GM12878 (cell line): ENCODE results near the gene BUD23. TPM values are rescaled to one million over a fixed set of nuclear protein-coding genes. Genes with fewer than 3 reads are reported as not detected.

Source experiments
- ATAC-seq: fragments of 200-7000 bp; cut with Tn5 transposase; 3 replicates; pipeline ENCODE4 v1.9.1; 2020; ENCODE audit warnings: mild to moderate bottlenecking, moderate library complexity
- BruUV-seq: library from RNA; stranded (reverse); fragments of 400-500 nt; replicated peaks from 2 replicates; lab custom pipeline; 2021; lab: Mats Ljungman, UMichigan
- CTCF ChIA-PET: fragments of 300-600 bp; sonication (Branson Sonifier 250); formaldehyde crosslinking; extraction: SDS; loops from one replicate; lab custom pipeline; 2021; ENCODE audit warnings: inconsistent platforms; lab: Yijun Ruan, JAX
- POLR2A ChIA-PET: fragments of 350-600 bp; formaldehyde crosslinking; extraction: SDS; loops from one replicate; lab custom pipeline; 2021; ENCODE audit warnings: inconsistent platforms; lab: Charles Lee
- RAD21 ChIA-PET: fragments of 300-600 bp; sonication (Branson Sonifier 250); formaldehyde crosslinking; loops from one replicate; lab custom pipeline; 2023; ENCODE audit warnings: antibody characterized with exemption; ENCODE audit not compliant: unreplicated experiment; lab: Charles Lee
- SMC1A ChIA-PET: fragments of 300-600 bp; sonication (Branson Sonifier 250); formaldehyde crosslinking; loops from one replicate; lab custom pipeline; 2023; ENCODE audit not compliant: unreplicated experiment, uncharacterized antibody; lab: Charles Lee
- DNase-seq: peaks from one replicate; pipeline ENCODE4 v3.0.0-alpha.2; 2011; ENCODE audit warnings: low read depth, low spot score
- FAIRE-seq: peaks from 3 replicates; lab custom pipeline; 2011; peaks lifted over from hg19 to GRCh38; lab: Jason Lieb, UNC
- H2AFZ ChIP-seq: 2 replicates; pipeline ENCODE4 v1.6.0; 2011; ENCODE audit warnings: low read depth, low read length, control low read depth; ENCODE audit not compliant: control insufficient read depth
- H3K27ac ChIP-seq: 2 replicates; pipeline ENCODE4 v1.5.1; 2011; ENCODE audit warnings: control low read depth; ENCODE audit not compliant: control insufficient read depth, insufficient read depth
- H3K27me3 ChIP-seq, 2 experiments: replicated peaks in 1 of 2; 2 replicates each; pipeline versions ENCODE4 v1.6.0 to v1.6.1; 2011; ENCODE audit warnings: low read length in 1 of 2; ENCODE audit not compliant: control insufficient read depth in 2 of 2, insufficient read depth in 2 of 2
- H3K36me3 ChIP-seq, 2 experiments: 2 replicates each; pipeline ENCODE4 v1.5.1; 2011; ENCODE audit warnings: low read length in 1 of 2; ENCODE audit not compliant: control insufficient read depth in 2 of 2, insufficient read depth in 2 of 2
- H3K4me1 ChIP-seq: 2 replicates; pipeline ENCODE4 v1.6.1; 2011; ENCODE audit warnings: mild to moderate bottlenecking, low read length, moderate library complexity, mixed read lengths; ENCODE audit not compliant: control insufficient read depth, insufficient read depth
- H3K4me2 ChIP-seq: 2 replicates; pipeline ENCODE4 v1.6.0; 2011; ENCODE audit warnings: control low read depth; ENCODE audit not compliant: control insufficient read depth, insufficient read depth
- H3K4me3 ChIP-seq: fragments of 200-600 bp; sonication (generic); 2 replicates; pipeline ENCODE4 v1.5.1; 2016
- H3K79me2 ChIP-seq: 2 replicates; pipeline ENCODE4 v1.6.0; 2011; ENCODE audit warnings: low read length; ENCODE audit not compliant: control insufficient read depth, insufficient read depth
- H3K9ac ChIP-seq: 2 replicates; pipeline ENCODE4 v1.8.0; 2011; ENCODE audit warnings: low read length, control low read depth, mixed read lengths; ENCODE audit not compliant: control insufficient read depth, insufficient read depth
- H3K9me3 ChIP-seq: replicated peaks from 3 replicates; pipeline ENCODE4 v1.5.1; 2011; ENCODE audit warnings: mild to moderate bottlenecking, low read length; ENCODE audit not compliant: control insufficient read depth, insufficient read depth
- H4K20me1 ChIP-seq: 2 replicates; pipeline ENCODE4 v1.6.0; 2011; ENCODE audit not compliant: control insufficient read depth, insufficient read depth
- HCFC1 ChIP-seq: fragments of 150-350 bp; IDR thresholded peaks from 2 replicates; pipeline ENCODE4 v1.6.1; 2014; ENCODE audit warnings: low read length
- LARP7 ChIP-seq: fragments of 450-650 bp; IDR thresholded peaks from 2 replicates; pipeline ENCODE4 v1.6.1; 2017; ENCODE audit warnings: mild to moderate bottlenecking
- POLR2AphosphoS2 ChIP-seq: IDR thresholded peaks from 2 replicates; pipeline ENCODE4 v1.6.1; 2011; ENCODE audit warnings: low read depth, mild to moderate bottlenecking, low read length, improper control_type of control experiment, moderate library complexity
- SPI1 ChIP-seq: IDR thresholded peaks from 2 replicates; pipeline ENCODE4 v1.6.1; 2011; ENCODE audit warnings: low read depth, mild to moderate bottlenecking, low read length, moderate library complexity, borderline replicate concordance; ENCODE audit not compliant: insufficient read depth
- ZSCAN29 ChIP-seq: fragments of 450-650 bp; IDR thresholded peaks from 2 replicates; pipeline ENCODE4 v1.6.1; 2017; ENCODE audit warnings: mild to moderate bottlenecking, moderate library complexity
- WGBS: methylation state at CpG from one replicate; pipeline ENCODE4 v1.1.6; 2016; ENCODE audit warnings: low lambda C conversion rate; ENCODE audit not compliant: insufficient replicate concordance, insufficient coverage; ENCODE audit errors: missing lambda C conversion rate; 5-methylcytosine and 5-hydroxymethylcytosine counted together
- in situ Hi-C: fragments of 300-500 bp; cut with MboI; formaldehyde crosslinking; loops from 9 replicates; pipeline ENCODE4 v1.14.3; 2018; ENCODE audit warnings: mixed read lengths
- intact Hi-C: fragments of 100-400 bp; cut with micrococcal nuclease; formaldehyde crosslinking; loops from one replicate; pipeline ENCODE4 v1.14.2; 2022; ENCODE audit not compliant: unreplicated experiment
- polyA plus RNA-seq, 11 experiments: library from polyadenylated mRNA; depleted of rRNA in 4 of 11; unstranded in 6 of 11; stranded (reverse) in 5 of 11; fragments of >200 nt; fragmentation: Nextera tagmentation in 4 of 11; fragmentation: Illumina TruSeq in 1 of 11; extraction: Ambion mirVana in 4 of 11; extraction: Trizol in 1 of 11; gene quantifications; 1 replicate in 1 of 11; 2 replicates in 10 of 11; pipeline versions ENCODE4 v1.2.1 to v1.2.3, GENCODE V29; 2011 to 2016; ENCODE audit warnings: inconsistent platforms in 2 of 11, missing spikeins in 2 of 11, low read depth in 1 of 11
- total RNA-seq, 4 experiments: library from RNA; depleted of rRNA in 3 of 4; stranded (reverse); fragments of >200 nt in 3 of 4; fragmentation: Illumina TruSeq in 1 of 4; extraction: Trizol in 1 of 4; gene quantifications; 2 replicates each; pipeline versions ENCODE4 v1.2.1 to v1.2.3, GENCODE V29; 2013 to 2021
- TF ChIP-seq, protein P1 (sequence below): IDR thresholded peaks from 2 replicates; pipeline ENCODE4 v1.6.1; 2012; ENCODE audit warnings: low read depth, low read length, improper control_type of control experiment
- TF ChIP-seq, protein P2 (sequence below): fragments of 450-650 bp; IDR thresholded peaks from 2 replicates; pipeline ENCODE4 v1.6.1; 2017; ENCODE audit warnings: mild to moderate bottlenecking
- TF ChIP-seq, protein P3 (sequence below): fragments of 450-650 bp; IDR thresholded peaks from 2 replicates; pipeline ENCODE4 v1.6.1; 2018; ENCODE audit warnings: borderline replicate concordance, mild to moderate bottlenecking; ENCODE audit not compliant: partially characterized antibody

The BUD23 gene
- total and polyA plus RNA-seq, 10 of the 15 experiments (the other 5 are each of a cell fraction or from before 2014, with no cell fraction given) = 36.4 to 138 (median 99.5) TPM

DNA sequence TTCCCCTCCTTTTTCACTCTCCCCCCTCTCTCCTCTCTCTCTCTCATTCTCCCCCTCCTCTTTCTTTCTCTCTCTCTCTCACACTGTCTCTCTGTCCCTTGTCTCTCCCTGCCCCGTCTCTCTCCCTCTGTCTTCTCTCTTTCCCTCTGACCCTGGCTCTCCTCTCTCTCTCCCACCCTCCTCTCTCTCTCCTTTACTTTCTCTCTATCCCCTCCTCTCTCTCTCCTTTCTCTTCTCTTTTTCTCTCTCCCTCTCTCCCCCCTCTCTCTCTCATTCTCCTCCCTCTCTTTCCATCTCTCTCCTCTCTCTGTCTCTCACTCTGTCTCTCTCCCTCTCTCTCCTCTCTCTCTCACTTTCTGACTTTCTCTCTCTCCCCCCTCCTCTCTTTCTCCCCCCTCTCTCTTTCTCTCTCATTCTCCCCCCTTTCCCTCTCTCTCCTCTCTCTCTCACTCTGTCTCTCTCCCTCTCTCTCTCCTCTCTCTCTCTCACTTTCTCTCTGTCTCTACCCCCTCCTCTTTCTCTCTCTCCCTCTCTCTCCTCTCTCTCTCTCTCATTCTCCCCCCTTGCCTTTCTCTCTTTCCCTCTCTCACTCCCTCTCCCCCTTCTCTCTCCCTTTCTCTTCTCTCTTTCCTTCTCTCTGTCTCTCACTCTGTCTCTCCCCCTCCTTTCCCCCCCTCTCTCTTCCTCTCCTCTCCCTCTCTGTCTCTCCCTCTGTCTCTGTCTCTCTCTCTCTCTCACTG is 34.6 kb upstream of the BUD23 start:
- no TSS peak for BruUV-seq
- H3K4me3 ChIP-seq = no peak overlapping the region
- no peak for FAIRE-seq

DNA sequence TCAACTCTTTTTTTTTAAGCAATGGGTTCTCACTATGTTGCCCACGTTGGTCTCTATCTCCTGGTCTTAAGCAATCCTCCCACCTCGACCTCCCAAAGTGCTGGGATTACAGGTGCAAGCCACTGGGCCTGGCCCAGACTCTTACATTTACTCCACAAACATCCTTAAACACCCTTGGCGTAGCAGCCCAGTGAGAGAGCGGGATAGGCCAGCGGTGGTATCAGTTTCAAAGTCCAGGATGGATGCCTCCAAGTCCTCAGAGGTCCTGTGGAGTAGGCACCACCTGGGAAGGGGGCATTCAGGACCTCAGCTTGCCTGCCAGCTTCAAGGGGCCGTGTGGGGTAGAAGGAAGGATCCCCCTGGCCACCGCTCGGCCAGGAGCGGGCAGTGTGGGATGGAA is 33.8 kb upstream of the BUD23 start:
- ATAC-seq = no peak
- WGBS = 32% methylated on average over 9 of the region's 9 CpGs
- ChIA-PET RAD21 (no interaction called here), POLR2A (interaction anchor here (0.5 kb wide), 1 partner anchor 33 kb away, joined by 6 read pairs; no protein-coding TSS in a partner anchor), SMC1A (no interaction called here), CTCF (no interaction called here)
- BruUV-seq = no TSS peak
- intact Hi-C loops = no loop called here
- no peaks in the 10 kb centered on the region for H3K79me2 ChIP-seq
- H3K36me3 ChIP-seq = no peaks in the 10 kb centered on the region
- H2AFZ ChIP-seq = no peak overlapping the region
- H3K9ac ChIP-seq = no peak overlapping the region
- DNase-seq = no peak
- no peaks in the 10 kb centered on the region for H4K20me1 ChIP-seq
- FAIRE-seq = no peak
- H3K9me3 ChIP-seq = no peaks in the 10 kb centered on the region
- in situ Hi-C loops = no loop called here
- H3K4me1 ChIP-seq = no peaks in the 10 kb centered on the region
- no peak overlapping the region for H3K27ac ChIP-seq
- no peak overlapping the region for H3K4me3 ChIP-seq
- no peak overlapping the region for H3K4me2 ChIP-seq
- peaks cover 1 to 10% of the 10 kb centered on the region in 2 experiments for H3K27me3 ChIP-seq
- TF ChIP-seq HCFC1 = no peak
- no peak for TF ChIP-seq POLR2AphosphoS2
- no peak for TF ChIP-seq SPI1
- no peak for TF ChIP-seq LARP7
- TF ChIP-seq, protein P1, sequence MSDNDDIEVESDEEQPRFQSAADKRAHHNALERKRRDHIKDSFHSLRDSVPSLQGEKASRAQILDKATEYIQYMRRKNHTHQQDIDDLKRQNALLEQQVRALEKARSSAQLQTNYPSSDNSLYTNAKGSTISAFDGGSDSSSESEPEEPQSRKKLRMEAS = no peak
- TF ChIP-seq, protein P2, sequence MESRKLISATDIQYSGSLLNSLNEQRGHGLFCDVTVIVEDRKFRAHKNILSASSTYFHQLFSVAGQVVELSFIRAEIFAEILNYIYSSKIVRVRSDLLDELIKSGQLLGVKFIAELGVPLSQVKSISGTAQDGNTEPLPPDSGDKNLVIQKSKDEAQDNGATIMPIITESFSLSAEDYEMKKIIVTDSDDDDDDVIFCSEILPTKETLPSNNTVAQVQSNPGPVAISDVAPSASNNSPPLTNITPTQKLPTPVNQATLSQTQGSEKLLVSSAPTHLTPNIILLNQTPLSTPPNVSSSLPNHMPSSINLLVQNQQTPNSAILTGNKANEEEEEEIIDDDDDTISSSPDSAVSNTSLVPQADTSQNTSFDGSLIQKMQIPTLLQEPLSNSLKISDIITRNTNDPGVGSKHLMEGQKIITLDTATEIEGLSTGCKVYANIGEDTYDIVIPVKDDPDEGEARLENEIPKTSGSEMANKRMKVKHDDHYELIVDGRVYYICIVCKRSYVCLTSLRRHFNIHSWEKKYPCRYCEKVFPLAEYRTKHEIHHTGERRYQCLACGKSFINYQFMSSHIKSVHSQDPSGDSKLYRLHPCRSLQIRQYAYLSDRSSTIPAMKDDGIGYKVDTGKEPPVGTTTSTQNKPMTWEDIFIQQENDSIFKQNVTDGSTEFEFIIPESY = no peak

More for the DNA sequence above, 34.6 kb upstream of the BUD23 start:
- Histone ChIP-seq H3K79me2 (no peaks in the 10 kb centered on the region), H3K4me2 (no peak overlapping the region), H3K9ac (no peak overlapping the region), H3K4me1 (no peaks in the 10 kb centered on the region), H3K9me3 (no peaks in the 10 kb centered on the region), H3K36me3 (no peaks in the 10 kb centered on the region), H4K20me1 (no peaks in the 10 kb centered on the region), H3K27me3 (peaks cover 1 to 11% of the 10 kb centered on the region in 2 experiments), H2AFZ (no peak overlapping the region), H3K27ac (no peak overlapping the region)
- SMC1A ChIA-PET = no interaction called here
- intact Hi-C loops (no loop called here), in situ Hi-C loops (no loop called here)
- no peak for TF ChIP-seq ZSCAN29
- TF ChIP-seq, protein P3, sequence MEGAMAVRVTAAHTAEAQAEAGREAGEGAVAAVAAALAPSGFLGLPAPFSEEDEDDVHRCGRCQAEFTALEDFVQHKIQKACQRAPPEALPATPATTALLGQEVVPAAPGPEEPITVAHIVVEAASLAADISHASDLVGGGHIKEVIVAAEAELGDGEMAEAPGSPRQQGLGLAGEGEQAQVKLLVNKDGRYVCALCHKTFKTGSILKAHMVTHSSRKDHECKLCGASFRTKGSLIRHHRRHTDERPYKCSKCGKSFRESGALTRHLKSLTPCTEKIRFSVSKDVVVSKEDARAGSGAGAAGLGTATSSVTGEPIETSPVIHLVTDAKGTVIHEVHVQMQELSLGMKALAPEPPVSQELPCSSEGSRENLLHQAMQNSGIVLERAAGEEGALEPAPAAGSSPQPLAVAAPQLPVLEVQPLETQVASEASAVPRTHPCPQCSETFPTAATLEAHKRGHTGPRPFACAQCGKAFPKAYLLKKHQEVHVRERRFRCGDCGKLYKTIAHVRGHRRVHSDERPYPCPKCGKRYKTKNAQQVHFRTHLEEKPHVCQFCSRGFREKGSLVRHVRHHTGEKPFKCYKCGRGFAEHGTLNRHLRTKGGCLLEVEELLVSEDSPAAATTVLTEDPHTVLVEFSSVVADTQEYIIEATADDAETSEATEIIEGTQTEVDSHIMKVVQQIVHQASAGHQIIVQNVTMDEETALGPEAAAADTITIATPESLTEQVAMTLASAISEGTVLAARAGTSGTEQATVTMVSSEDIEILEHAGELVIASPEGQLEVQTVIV = peak; percentile 5
- RAD21 ChIA-PET = no interaction called here
- ATAC-seq (no peak), DNase-seq (no peak)
- CTCF ChIA-PET = no interaction called here
- POLR2A ChIA-PET = no interaction called here
- WGBS = 56% methylated on average over 1 of the region's 1 CpG
